IMR-90 (cell line): Measurements from ENCODE around the gene GADL1. TPM values are rescaled to one million over a fixed set of nuclear protein-coding genes. Genes with fewer than 3 reads are reported as not detected.
A peak's percentile ranks its signal among the peaks of the same experiment; 100 is the strongest.

ENCODE experiments used
- ATAC-seq: fragments of 200-7000 bp; cut with Tn5 transposase; 2 replicates; pipeline ENCODE4 v1.9.1; 2020; ENCODE audit warnings: low read depth, mild to moderate bottlenecking, moderate library complexity
- BruUV-seq: library from RNA; stranded (reverse); fragments of 400-500 nt; replicated peaks from 2 replicates; lab custom pipeline; 2021; lab: Mats Ljungman, UMichigan
- CTCF ChIA-PET: fragments of 300-600 bp; formaldehyde crosslinking; extraction: SDS; loops from one replicate; lab custom pipeline; 2021; ENCODE audit warnings: antibody characterized with exemption; lab: Yijun Ruan, JAX
- POLR2A ChIA-PET: fragments of 300-600 bp; sonication (Branson Sonifier 250); formaldehyde crosslinking; loops from one replicate; lab custom pipeline; 2022; ENCODE audit warnings: antibody characterized with exemption; ENCODE audit not compliant: unreplicated experiment; lab: Charles Lee
- DNase-seq: peaks from one replicate; pipeline ENCODE4 v3.0.0; 2013
- H2AFZ ChIP-seq: replicated peaks from 2 replicates; pipeline ENCODE3; 2013; ENCODE audit warnings: low read length, mild to moderate bottlenecking; ENCODE audit not compliant: poor library complexity
- H2AK5ac ChIP-seq: 2 replicates; pipeline ENCODE4 v1.6.1; 2013; ENCODE audit warnings: low read depth, low read length, inconsistent platforms
- H2AK9ac ChIP-seq: replicated peaks from 2 replicates; pipeline ENCODE3; 2013; ENCODE audit warnings: mild to moderate bottlenecking, low read depth, low read length, moderate library complexity; ENCODE audit not compliant: poor library complexity
- H2BK120ac ChIP-seq: 2 replicates; pipeline ENCODE4 v1.6.1; 2013; ENCODE audit warnings: low read depth, low read length, inconsistent platforms
- H2BK15ac ChIP-seq: 3 replicates; pipeline ENCODE4 v1.6.1; 2013; ENCODE audit warnings: low read depth, low read length, inconsistent platforms
- H2BK20ac ChIP-seq: 2 replicates; pipeline ENCODE4 v1.6.1; 2013; ENCODE audit warnings: low read depth, mild to moderate bottlenecking, inconsistent platforms, low read length, moderate library complexity
- H2BK5ac ChIP-seq: 2 replicates; pipeline ENCODE4 v1.6.1; 2013; ENCODE audit warnings: mild to moderate bottlenecking, low read depth, low read length, inconsistent platforms; ENCODE audit not compliant: poor library complexity, severe bottlenecking
- H3K14ac ChIP-seq: replicated peaks from 2 replicates; pipeline ENCODE4 v1.6.1; 2013; ENCODE audit warnings: low read depth, low read length, inconsistent platforms
- H3K18ac ChIP-seq: 2 replicates; pipeline ENCODE4 v1.6.1; 2013; ENCODE audit warnings: low read depth, low read length, control low read depth
- H3K23ac ChIP-seq: 2 replicates; pipeline ENCODE4 v1.6.1; 2013; ENCODE audit warnings: low read depth, low read length, inconsistent platforms
- H3K27ac ChIP-seq: 2 replicates; pipeline ENCODE4 v1.5.1; 2013; ENCODE audit warnings: mild to moderate bottlenecking, control low read depth, low read length; ENCODE audit not compliant: insufficient read depth
- H3K27me3 ChIP-seq: 2 replicates; pipeline ENCODE4 v1.6.1; 2013; ENCODE audit warnings: low read length; ENCODE audit not compliant: control insufficient read depth, insufficient read depth
- H3K36me3 ChIP-seq: 2 replicates; pipeline ENCODE4 v1.6.1; 2013; ENCODE audit warnings: low read length, mixed read lengths; ENCODE audit not compliant: control insufficient read depth, insufficient read depth
- H3K4ac ChIP-seq: 2 replicates; pipeline ENCODE4 v1.6.1; 2013; ENCODE audit warnings: low read depth, low read length, inconsistent platforms
- H3K4me1 ChIP-seq: 2 replicates; pipeline ENCODE4 v1.6.1; 2013; ENCODE audit warnings: low read length, mixed read lengths; ENCODE audit not compliant: control insufficient read depth, insufficient read depth
- H3K4me2 ChIP-seq: 2 replicates; pipeline ENCODE4 v1.6.1; 2013; ENCODE audit warnings: low read depth, mild to moderate bottlenecking, control low read depth, low read length, moderate library complexity
- H3K4me3 ChIP-seq: 2 replicates; pipeline ENCODE4 v1.5.1; 2013; ENCODE audit warnings: low read depth, mild to moderate bottlenecking, control low read depth, low read length, moderate library complexity; ENCODE audit not compliant: insufficient read depth
- H3K56ac ChIP-seq: 2 replicates; pipeline ENCODE4 v1.6.1; 2013; ENCODE audit warnings: low read length, inconsistent platforms; ENCODE audit not compliant: insufficient read depth; ENCODE audit errors: extremely low read depth
- H3K79me1 ChIP-seq, 2 experiments: 2 replicates each; pipeline ENCODE4 v1.6.1; 2013; ENCODE audit warnings: low read length in 2 of 2, inconsistent platforms in 1 of 2, low read depth in 1 of 2
- H3K9ac ChIP-seq: 2 replicates; pipeline ENCODE4 v1.6.1; 2013; ENCODE audit warnings: low read depth, low read length, control low read depth
- H3K9me1 ChIP-seq: 2 replicates; pipeline ENCODE4 v1.6.1; 2013; ENCODE audit warnings: low read length, inconsistent platforms; ENCODE audit not compliant: insufficient read depth
- H3K9me3 ChIP-seq: 2 replicates; pipeline ENCODE4 v1.6.1; 2013; ENCODE audit warnings: low read length; ENCODE audit not compliant: control insufficient read depth, insufficient read depth
- H4K20me1 ChIP-seq: 2 replicates; pipeline ENCODE4 v1.6.1; 2013; ENCODE audit warnings: low read length, inconsistent platforms; ENCODE audit not compliant: insufficient read depth
- H4K5ac ChIP-seq: 2 replicates; pipeline ENCODE4 v1.6.1; 2013; ENCODE audit warnings: mild to moderate bottlenecking, low read depth, low read length, control low read depth
- H4K8ac ChIP-seq, 2 experiments: 2 replicates each; pipeline ENCODE4 v1.6.1; 2013; ENCODE audit warnings: low read depth in 2 of 2, low read length in 2 of 2, control low read depth in 1 of 2, inconsistent platforms in 1 of 2
- H4K91ac ChIP-seq: 2 replicates; pipeline ENCODE4 v1.6.1; 2013; ENCODE audit warnings: low read depth, low read length, inconsistent platforms; ENCODE audit not compliant: insufficient read depth
- BHLHE40 ChIP-seq: fragments of 150-350 bp; IDR thresholded peaks from 2 replicates; pipeline ENCODE4 v1.6.1; 2016; ENCODE audit warnings: mild to moderate bottlenecking, low read depth, low read length
- CEBPB ChIP-seq: IDR thresholded peaks from 2 replicates; pipeline ENCODE4 v1.6.1; 2012; ENCODE audit warnings: low read depth, low read length, improper control_type of control experiment
- CHD1 ChIP-seq: IDR thresholded peaks from 2 replicates; pipeline ENCODE4 v1.6.1; 2012; ENCODE audit warnings: low read depth, low read length, improper control_type of control experiment
- CTCF ChIP-seq: conservative IDR thresholded peaks from 2 replicates; pipeline ENCODE4 v1.5.1; 2012; ENCODE audit warnings: mild to moderate bottlenecking, low read depth, low read length, improper control_type of control experiment
- FOS ChIP-seq: fragments of 150-350 bp; IDR thresholded peaks from 2 replicates; pipeline ENCODE4 v1.6.1; 2016; ENCODE audit warnings: low read depth, low read length
- MAFK ChIP-seq: IDR thresholded peaks from 2 replicates; pipeline ENCODE4 v1.6.1; 2012; ENCODE audit warnings: low read depth, low read length, improper control_type of control experiment
- MAZ ChIP-seq: IDR thresholded peaks from 2 replicates; pipeline ENCODE4 v1.6.1; 2012; ENCODE audit warnings: low read depth, mild to moderate bottlenecking, low read length, improper control_type of control experiment, moderate library complexity, borderline replicate concordance
- MXI1 ChIP-seq: IDR thresholded peaks from 2 replicates; pipeline ENCODE4 v1.6.1; 2012; ENCODE audit warnings: low read depth, mild to moderate bottlenecking, low read length, moderate library complexity, borderline replicate concordance
- NFE2L2 ChIP-seq: fragments of 150-350 bp; IDR thresholded peaks from 2 replicates; pipeline ENCODE4 v1.6.1; 2016; ENCODE audit warnings: low read depth, mild to moderate bottlenecking, low read length
- POLR2A ChIP-seq: IDR thresholded peaks from 2 replicates; pipeline ENCODE4 v1.6.1; 2012; ENCODE audit warnings: mild to moderate bottlenecking, low read depth, low read length
- RAD21 ChIP-seq: IDR thresholded peaks from 2 replicates; pipeline ENCODE4 v1.6.1; 2012; ENCODE audit warnings: low read length, improper control_type of control experiment
- RCOR1 ChIP-seq: IDR thresholded peaks from 2 replicates; pipeline ENCODE4 v1.6.1; 2012; ENCODE audit warnings: mild to moderate bottlenecking, low read length, improper control_type of control experiment; ENCODE audit not compliant: insufficient replicate concordance
- RFX5 ChIP-seq: IDR thresholded peaks from 2 replicates; pipeline ENCODE4 v1.8.0; 2012; ENCODE audit warnings: low read depth, mild to moderate bottlenecking, low read length, moderate library complexity
- SMC3 ChIP-seq: fragments of 150-350 bp; IDR thresholded peaks from 2 replicates; pipeline ENCODE4 v1.6.1; 2016; ENCODE audit warnings: low read depth, mild to moderate bottlenecking, antibody characterized with exemption, low read length, moderate library complexity
- USF2 ChIP-seq: fragments of 150-350 bp; IDR thresholded peaks from 2 replicates; pipeline ENCODE4 v1.6.1; 2017; ENCODE audit warnings: mild to moderate bottlenecking, antibody characterized with exemption, low read length, low read depth
- WGBS, 2 experiments: methylation state at CpG; one replicate each; pipeline versions ENCODE4 v1.1.5 to v1.1.7; 2013; ENCODE audit warnings: missing lambda C conversion rate in 2 of 2; ENCODE audit not compliant: insufficient read length in 1 of 2; ENCODE audit errors: extremely low coverage in 2 of 2; 5-methylcytosine and 5-hydroxymethylcytosine counted together
- dilution Hi-C: fragments of 300-500 bp; cut with HindIII; formaldehyde crosslinking; loops from one replicate; pipeline ENCODE4 v1.14.3; 2018; ENCODE audit warnings: low sequenced_read_pairs; ENCODE audit not compliant: unreplicated experiment
- in situ Hi-C: fragments of 300-500 bp; cut with MboI; formaldehyde crosslinking; loops from 3 replicates; pipeline ENCODE4 v1.14.3; 2019; ENCODE audit warnings: low sequenced_read_pairs, inconsistent platforms, mixed read lengths
- intact Hi-C: fragments of 100-400 bp; cut with micrococcal nuclease; formaldehyde crosslinking; loops from 2 replicates; pipeline ENCODE4 v1.10.0; 2022
- polyA plus RNA-seq, 3 experiments: library from polyadenylated mRNA; depleted of rRNA; stranded (reverse); fragments of >200 nt; gene quantifications; 2 replicates each; pipeline ENCODE4 v1.2.3, GENCODE V29; 2012; ENCODE audit warnings: low replicate concordance in 1 of 3
- total RNA-seq: library from RNA; depleted of rRNA; stranded (reverse); fragments of >200 nt; gene quantifications from 2 replicates; pipeline ENCODE4 v1.2.3, GENCODE V29; 2012
- TF ChIP-seq, protein P1 (sequence below): fragments of 150-350 bp; IDR thresholded peaks from 2 replicates; pipeline ENCODE4 v1.6.1; 2016; ENCODE audit warnings: low read depth, mild to moderate bottlenecking, low read length, moderate library complexity, borderline replicate concordance

The GADL1 gene
- total and polyA plus RNA-seq, 2 of the 4 experiments (the other 2 are of a cell fraction): not detected

GRCh38 chr3:30733696-30734095 is 160.8 kb downstream of the GADL1 start:
- no peaks in the 10 kb centered on the region for H3K27me3 ChIP-seq
- intact Hi-C loops: no loop called here
- BruUV-seq: no TSS peak
- H3K36me3 ChIP-seq: no peaks in the 10 kb centered on the region
- H3K4me2 ChIP-seq: no peak overlapping the region
- H3K9me3 ChIP-seq: no peaks in the 10 kb centered on the region
- no peak for DNase-seq
- dilution Hi-C loops: no loop called here
- in situ Hi-C loops: no loop called here
- H3K4ac ChIP-seq: no peak overlapping the region
- H2BK20ac ChIP-seq: no peak overlapping the region
- no peak overlapping the region for H2AK9ac ChIP-seq
- no peak overlapping the region for H3K23ac ChIP-seq
- no peak overlapping the region for H2BK5ac ChIP-seq
- H4K91ac ChIP-seq: no peak overlapping the region
- no peak overlapping the region for H4K8ac ChIP-seq
- no peak overlapping the region for H2AK5ac ChIP-seq
- H3K9ac ChIP-seq: no peak overlapping the region
- H4K5ac ChIP-seq: no peak overlapping the region
- H3K18ac ChIP-seq: peak overlapping the region; percentile 35; the same call in 1 of the 2 replicates
- H4K20me1 ChIP-seq: no peaks in the 10 kb centered on the region
- TF ChIP-seq FOS (no peak), RFX5 (no peak), RCOR1 (no peak), MXI1 (no peak), MAZ (no peak), RAD21 (no peak), CTCF (no peak), SMC3 (no peak), BHLHE40 (no peak), CEBPB (no peak), CHD1 (no peak), POLR2A (no peak), NFE2L2 (no peak), USF2 (no peak), MAFK (no peak)
- TF ChIP-seq, protein P1, sequence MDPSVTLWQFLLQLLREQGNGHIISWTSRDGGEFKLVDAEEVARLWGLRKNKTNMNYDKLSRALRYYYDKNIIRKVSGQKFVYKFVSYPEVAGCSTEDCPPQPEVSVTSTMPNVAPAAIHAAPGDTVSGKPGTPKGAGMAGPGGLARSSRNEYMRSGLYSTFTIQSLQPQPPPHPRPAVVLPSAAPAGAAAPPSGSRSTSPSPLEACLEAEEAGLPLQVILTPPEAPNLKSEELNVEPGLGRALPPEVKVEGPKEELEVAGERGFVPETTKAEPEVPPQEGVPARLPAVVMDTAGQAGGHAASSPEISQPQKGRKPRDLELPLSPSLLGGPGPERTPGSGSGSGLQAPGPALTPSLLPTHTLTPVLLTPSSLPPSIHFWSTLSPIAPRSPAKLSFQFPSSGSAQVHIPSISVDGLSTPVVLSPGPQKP: no peak
- no peak overlapping the region for H3K56ac ChIP-seq
- POLR2A ChIA-PET: no interaction called here
- no peak overlapping the region for H2AFZ ChIP-seq
- H3K27ac ChIP-seq: no peak overlapping the region
- H3K79me1 ChIP-seq: no peaks in the 10 kb centered on the region
- no peak overlapping the region for H2BK15ac ChIP-seq
- CTCF ChIA-PET: interaction anchor here (1.1 kb wide), 1 partner anchor 18 kb away, joined by 3 read pairs; no protein-coding TSS in a partner anchor
- peaks cover 1% of the 10 kb centered on the region; the same call in 1 of the 2 replicates for H3K4me1 ChIP-seq
- no CpG with 5 or more reads among the region's 2 CpGs for WGBS, 2 experiments
- H3K4me3 ChIP-seq: no peak overlapping the region
- H2BK120ac ChIP-seq: no peak overlapping the region
- H3K9me1 ChIP-seq: no peaks in the 10 kb centered on the region
- no peak for ATAC-seq
- no peak overlapping the region for H3K14ac ChIP-seq
